HuH-7.5 (cell line): ENCODE measurements around the gene CYP2U1.
"Not testable (repeated sequence)": the region's sequence is repeated elsewhere in the genome, so short reads cannot be mapped to it uniquely, and the experiment has no call there.

Experiments
- DNase-seq: peaks from one replicate; pipeline ENCODE4 v3.0.0; 2011; ENCODE audit warnings: low spot score

CYP2U1 gene

DNA sequence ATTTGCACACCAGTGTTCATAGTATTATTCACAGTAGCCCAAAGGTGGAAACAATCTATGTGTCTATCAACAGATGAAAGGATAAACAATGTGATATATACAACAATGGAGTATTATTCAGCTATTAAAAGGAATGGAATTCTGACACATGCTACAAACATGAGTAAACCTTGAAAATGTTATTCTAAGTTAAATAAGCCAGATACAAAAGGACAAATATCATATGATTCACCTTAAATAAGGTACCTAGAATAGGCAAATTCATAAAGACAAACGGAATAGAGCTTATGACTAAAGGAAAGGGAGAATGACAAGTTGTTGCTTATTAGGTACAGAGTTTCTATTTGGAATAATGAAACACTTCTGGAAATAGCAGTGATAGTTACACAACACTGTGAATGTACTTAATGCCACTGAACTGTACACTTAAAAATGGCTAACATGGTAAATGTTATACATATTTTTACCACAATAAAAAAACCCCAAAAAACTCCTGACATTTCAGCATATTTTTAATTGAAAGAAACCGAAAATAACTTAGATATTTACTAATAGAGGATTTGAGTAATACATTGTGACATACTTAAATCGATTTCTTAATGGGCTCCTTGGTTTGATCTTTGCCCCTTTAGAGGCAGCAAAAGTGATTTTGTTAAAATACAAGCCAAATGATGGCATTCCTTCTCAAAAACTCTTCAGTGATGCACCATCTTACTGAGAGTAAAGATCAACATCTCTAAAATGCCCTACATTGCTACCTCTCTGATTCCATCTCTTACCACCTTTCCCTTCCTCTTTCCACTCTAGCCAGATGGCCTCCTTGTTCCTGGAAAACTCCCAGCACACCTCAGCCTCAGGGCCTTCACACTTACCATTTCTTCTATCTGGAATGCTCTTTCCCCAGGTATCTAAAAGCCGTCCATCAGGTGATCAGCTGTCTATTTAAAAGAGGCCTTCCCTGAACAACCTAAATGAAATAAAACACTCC lies 8.6 kb upstream of the CYP2U1 start:
- DNase-seq, result no peak

- DNase-seq, result not testable (repeated sequence)
These were observed 5.6 kb upstream of the CYP2U1 start for GRCh38 chr4:107925713-107926112.

GRCh38 chr4:107926875-107927274 lies 4.5 kb upstream of the CYP2U1 start:
- not testable (repeated sequence) for DNase-seq

DNA sequence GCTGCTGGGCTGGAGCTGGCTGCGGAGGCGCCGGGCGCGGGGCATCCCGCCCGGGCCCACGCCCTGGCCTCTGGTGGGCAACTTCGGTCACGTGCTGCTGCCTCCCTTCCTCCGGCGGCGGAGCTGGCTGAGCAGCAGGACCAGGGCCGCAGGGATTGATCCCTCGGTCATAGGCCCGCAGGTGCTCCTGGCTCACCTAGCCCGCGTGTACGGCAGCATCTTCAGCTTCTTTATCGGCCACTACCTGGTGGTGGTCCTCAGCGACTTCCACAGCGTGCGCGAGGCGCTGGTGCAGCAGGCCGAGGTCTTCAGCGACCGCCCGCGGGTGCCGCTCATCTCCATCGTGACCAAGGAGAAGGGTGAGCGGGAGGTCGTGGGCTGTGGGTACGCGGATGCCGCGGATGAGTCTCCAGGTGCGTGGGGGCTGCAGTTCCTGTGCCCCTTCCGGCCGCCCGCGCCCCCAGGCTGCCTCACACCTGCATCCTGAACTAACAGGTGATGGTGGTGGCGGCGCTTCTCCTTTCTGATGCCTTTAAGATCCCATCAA lies 499 bp downstream of the CYP2U1 start:
- DNase-seq, result no peak

DNA sequence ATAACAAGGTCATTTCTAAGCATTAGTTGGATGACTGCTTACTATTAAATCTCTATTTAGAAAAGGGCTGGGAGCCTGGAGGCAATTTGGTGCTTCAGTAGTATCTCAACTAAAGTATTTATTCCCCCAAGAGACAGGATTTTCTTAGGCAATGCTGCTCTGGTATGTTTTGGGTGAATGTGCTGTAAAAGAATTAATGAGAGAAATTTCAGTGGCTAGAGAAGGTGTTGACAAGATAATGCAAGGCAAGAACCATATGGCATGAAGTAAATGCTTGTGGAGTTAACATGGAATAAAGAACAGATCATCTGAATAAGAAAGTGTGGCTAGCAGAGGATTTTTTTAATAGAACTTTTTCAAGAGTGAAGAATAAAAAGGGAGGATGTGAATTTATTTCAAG lies 3.9 kb downstream of the CYP2U1 start:
- DNase-seq, result no peak

DNA sequence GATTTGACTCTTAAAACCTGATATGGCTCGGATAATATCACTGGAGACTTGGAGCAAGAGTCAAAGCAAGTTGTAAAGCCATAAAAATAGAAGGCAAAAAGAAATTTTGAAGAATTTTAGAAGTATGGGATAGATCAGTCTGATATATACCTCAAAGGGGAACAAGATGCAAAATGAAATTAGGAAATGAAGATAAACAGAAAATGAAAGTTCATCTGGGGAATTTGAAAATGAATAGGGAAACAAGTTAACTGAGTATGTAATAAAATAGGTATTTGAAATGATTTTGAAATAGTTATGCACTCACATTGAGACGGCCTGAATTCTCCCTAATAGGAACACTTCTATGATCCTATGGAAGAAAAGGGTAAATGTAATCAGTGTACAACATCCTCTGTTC lies 5.7 kb downstream of the CYP2U1 start:
- no peak for DNase-seq

GRCh38 chr4:107939307-107939706 lies 8.0 kb downstream of the CYP2U1 start:
- DNase-seq, result no peak

- DNase-seq, result no peak
These were observed 14.5 kb downstream of the CYP2U1 start for GRCh38 chr4:107945809-107946208.

DNA sequence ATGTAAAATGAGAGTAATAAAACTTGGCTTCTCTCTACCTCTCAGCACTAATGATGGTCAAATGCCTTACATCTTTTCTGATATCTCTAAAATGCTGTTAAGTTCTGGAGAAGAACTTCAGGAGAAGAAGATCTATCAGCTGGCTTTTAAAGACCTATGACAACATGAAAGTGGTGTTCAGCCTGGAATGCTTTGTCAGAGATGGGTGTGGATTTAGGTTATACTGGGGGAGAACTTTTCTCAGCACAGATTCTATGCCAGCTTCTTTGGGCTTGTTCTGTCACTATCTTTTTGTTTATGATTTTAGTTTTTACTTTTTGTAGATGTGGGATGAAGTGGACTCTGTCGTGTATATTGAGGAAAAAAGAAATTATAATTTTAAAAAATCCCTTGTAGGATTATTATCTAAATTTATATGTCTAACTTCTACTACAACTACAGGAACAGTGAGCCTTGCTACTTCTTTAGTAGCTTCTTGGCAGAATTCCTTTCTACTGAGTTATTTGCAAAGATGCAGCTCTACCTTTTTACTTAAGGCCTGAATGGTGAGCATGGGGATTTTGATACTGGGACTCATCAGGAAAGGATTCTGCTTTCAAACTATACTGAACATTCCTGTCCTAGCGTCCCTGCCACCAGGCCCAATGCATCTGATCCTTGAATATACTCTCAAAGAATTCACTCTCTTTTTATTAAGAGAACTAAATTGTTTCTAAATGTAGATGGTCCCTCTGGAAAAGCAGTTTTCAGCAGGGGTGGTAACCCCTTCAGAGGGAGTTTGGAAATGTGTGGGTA lies 19.6 kb downstream of the CYP2U1 start:
- DNase-seq, result no peak

DNA sequence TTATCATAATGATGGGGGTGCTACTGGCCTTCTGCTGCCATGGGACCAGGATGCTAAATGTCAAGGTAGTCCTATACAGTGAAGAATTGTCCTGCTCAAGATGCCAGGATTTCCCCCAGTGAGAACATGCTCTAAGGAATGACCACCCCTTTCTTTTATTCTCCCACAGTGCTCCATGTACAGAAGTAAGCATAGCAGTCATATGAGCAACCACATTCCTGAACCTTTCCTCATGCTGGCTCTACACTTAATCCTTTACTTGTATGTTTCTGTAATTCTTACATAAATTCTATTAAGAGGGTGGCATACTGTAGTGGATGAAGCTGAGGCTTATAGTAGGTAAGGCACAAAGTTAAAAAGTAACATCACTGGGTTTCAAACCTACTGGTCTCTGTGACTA lies 20.2 kb downstream of the CYP2U1 start:
- no peak for DNase-seq

- no peak for DNase-seq
These were observed 24.7 kb downstream of the CYP2U1 start for GRCh38 chr4:107956011-107956410.

DNA sequence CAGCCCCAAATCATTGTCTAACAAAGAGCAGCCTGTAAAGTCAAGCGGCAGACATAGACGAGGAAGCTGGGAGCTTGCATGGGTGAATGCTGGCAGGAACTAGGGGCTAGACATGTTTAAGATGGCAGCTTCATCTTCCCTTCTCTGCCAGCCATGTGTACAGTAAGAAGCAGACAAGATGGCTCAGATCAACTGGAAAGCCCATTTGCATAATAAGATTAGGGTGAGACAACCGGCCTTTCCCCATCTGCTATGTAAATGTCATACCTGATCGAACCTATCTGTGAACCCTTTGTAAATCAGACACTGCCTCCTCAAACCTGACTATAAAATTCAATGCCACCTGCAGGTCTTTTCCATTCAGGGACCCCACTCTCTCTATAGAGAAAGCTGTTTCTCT lies 35.6 kb downstream of the CYP2U1 start:
- no peak for DNase-seq

DNA sequence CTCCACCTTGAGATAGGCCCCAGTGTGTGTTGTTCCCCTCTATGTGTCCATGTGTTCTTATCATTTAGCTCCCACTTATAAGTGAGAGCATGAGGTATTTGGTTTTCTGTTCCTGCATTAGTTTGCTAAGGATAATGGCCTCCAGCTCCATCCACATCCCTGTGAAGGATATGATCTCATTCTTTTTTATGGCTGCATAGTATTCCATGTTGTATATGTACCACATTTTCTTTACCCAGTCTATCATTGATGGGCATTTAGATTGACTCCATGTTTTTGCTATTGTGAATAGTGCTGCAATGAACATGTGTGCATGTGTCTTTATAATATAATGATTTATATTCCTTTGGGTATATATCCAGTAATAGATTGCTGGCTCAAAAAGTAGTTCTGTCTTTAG lies 36.2 kb downstream of the CYP2U1 start:
- not testable (repeated sequence) for DNase-seq

- DNase-seq, result not testable (repeated sequence)
These were observed 36.6 kb downstream of the CYP2U1 start for GRCh38 chr4:107967921-107968320.

DNA sequence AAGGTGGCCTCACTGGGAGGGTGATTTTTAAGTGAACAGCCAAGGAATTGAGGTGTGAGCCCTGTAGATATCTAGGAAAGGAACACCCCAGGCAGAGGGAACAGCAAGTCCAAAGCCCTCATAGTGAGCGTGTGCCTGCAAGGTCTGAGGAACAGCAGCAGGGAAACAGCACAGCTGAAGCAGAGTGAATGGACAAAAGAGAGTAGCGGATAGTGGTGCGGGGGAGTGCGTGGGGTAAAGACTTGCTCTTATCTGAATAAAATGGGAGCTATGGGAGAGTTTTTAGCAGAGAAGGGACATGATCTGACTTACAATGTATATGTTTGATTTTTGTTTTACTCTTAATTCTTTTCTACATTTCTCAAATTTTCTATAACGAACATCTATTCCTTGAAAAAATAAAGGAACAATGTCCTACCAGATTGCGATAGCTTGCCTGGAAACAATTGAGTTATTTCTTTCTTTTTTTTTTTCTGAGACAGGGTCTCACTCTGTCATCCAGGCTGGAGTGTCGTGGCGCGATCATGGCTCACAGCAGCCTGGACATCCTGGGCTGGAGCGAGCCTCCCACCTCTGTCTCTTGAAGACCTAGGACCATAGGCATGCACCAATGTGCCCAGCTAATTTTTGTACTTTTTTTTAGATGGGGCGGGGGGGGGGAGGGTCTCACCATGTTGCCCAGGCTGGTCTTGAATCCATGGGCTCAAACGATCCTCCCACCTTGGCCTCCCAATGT lies 38.9 kb downstream of the CYP2U1 start:
- no peak for DNase-seq

DNA sequence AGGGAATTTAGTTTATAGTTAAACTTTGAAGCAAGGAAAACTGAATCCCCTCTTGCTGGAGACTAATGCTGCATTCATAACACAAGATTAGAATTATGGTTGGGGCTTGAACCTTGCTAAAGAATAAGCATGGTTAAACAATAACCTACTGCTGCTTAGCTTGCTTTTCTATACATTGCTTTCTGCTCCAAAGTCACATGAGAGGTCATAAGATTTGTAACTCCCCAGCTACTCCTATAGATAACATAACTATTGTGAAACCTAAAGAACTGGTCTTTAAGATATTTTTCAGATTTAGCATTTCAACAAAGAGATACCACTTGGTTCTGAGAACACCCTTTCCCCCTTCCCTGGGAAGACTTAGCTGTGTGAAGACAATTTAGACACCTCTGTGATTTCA lies 41.3 kb downstream of the CYP2U1 start:
- DNase-seq, result no peak

DNA sequence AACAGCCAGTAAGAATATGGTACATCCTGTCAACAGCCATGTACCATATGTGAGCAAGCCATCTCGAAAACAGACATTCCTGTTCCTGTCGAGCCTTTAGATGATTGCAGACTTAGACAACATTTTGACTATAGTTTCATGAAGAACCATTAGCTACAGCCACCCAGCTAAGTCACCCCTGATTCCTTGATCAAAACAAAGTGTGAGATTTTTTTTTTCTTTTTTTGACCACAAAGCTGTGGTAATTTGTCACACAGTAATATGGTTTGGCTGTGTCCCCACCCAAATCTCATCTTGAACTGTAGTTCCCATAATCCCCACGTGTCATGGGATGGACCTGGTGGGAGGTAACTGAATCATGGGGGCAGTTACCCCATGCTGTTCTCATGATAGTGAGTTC lies 43.2 kb downstream of the CYP2U1 start:
- DNase-seq, result no peak

GRCh38 chr4:107977482-107977881 lies 46.1 kb downstream of the CYP2U1 start:
- DNase-seq, result no peak

DNA sequence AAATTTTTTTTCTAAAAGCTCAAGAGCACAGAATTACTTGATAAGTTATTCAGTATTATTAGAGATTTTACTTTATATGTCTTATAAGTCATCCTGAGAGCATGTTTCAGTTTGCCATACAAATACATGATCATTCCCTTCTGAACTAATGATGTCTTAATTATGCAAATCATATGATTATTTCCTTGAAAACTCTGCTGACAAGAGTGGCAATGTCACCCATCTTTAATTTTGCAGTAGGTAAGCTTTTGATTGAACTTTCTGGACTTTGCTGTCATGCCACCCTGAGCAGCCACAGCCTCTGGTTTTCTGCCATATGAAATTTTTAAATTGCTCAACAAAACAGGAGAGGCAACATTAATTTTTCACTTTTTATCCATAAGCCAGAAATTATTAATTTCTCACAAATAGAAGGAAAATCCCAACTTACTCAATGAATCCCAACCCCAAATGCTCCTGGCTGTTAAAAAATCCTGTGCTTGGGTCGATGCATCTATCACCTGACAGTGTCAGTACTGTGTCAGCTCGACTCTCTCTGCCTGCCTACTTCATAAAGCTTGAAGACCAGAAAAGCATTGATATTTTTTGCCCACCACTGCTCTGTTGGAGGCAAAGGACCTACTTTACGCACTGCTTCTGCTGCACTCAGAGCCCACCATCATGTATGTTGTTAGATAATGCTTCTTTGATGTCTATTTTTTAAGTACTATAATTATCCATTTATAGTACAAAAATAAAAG lies 46.8 kb downstream of the CYP2U1 start:
- no peak for DNase-seq

- DNase-seq, result no peak
These were observed 47.5 kb downstream of the CYP2U1 start for GRCh38 chr4:107978716-107979451.
